OCI-LY1 (cell line): ENCODE measurements around the gene MSMB.

Source experiments
- H2AFZ ChIP-seq: fragments of 200-600 bp; sonication (generic), shearing (Covaris generic); 2 replicates; pipeline ENCODE4 v1.6.0; 2014; ENCODE audit warnings: antibody characterized with exemption, mild to moderate bottlenecking, low read length
- H3F3A ChIP-seq: fragments of 200-600 bp; sonication (generic), shearing (Covaris generic); 2 replicates; pipeline ENCODE4 v1.6.0; 2014; ENCODE audit warnings: mild to moderate bottlenecking, antibody characterized with exemption, low read length, moderate library complexity; ENCODE audit not compliant: insufficient read depth
- H3K27ac ChIP-seq: fragments of 200-600 bp; sonication (generic); 2 replicates; pipeline ENCODE4 v1.5.1; 2014; ENCODE audit warnings: low read length, mixed run types, mild to moderate bottlenecking, low read depth; ENCODE audit not compliant: poor library complexity, severe bottlenecking
- H3K27me3 ChIP-seq: fragments of 200-600 bp; sonication (generic); 2 replicates; pipeline ENCODE4 v1.6.0; 2014; ENCODE audit warnings: antibody characterized with exemption, mild to moderate bottlenecking, low read length, moderate library complexity; ENCODE audit not compliant: insufficient read depth
- H3K36me3 ChIP-seq: fragments of 200-600 bp; sonication (generic); 2 replicates; pipeline ENCODE4 v1.6.1; 2014; ENCODE audit warnings: mild to moderate bottlenecking, antibody characterized with exemption, low read length, moderate library complexity, mixed read lengths; ENCODE audit not compliant: insufficient read depth
- H3K4me1 ChIP-seq: fragments of 200-600 bp; sonication (generic); 2 replicates; pipeline ENCODE4 v1.5.1; 2014; ENCODE audit warnings: mild to moderate bottlenecking, low read length, moderate library complexity; ENCODE audit not compliant: insufficient read depth, severe bottlenecking
- H3K4me2 ChIP-seq: fragments of 200-600 bp; sonication (generic), shearing (Covaris generic); 2 replicates; pipeline ENCODE4 v1.6.1; 2014; ENCODE audit warnings: low read length
- H3K4me3 ChIP-seq: fragments of 200-600 bp; sonication (generic); 2 replicates; pipeline ENCODE4 v1.5.1; 2014; ENCODE audit warnings: low read length, low read depth, mild to moderate bottlenecking, mixed read lengths; ENCODE audit not compliant: poor library complexity, severe bottlenecking
- H3K79me2 ChIP-seq: fragments of 200-600 bp; shearing (Covaris generic); 2 replicates; pipeline ENCODE4 v1.6.1; 2016; ENCODE audit warnings: mixed run types, low read length, mixed read lengths; ENCODE audit not compliant: insufficient read depth
- H3K9ac ChIP-seq: fragments of 200-600 bp; sonication (generic), shearing (Covaris generic); 2 replicates; pipeline ENCODE4 v1.6.1; 2014; ENCODE audit warnings: mild to moderate bottlenecking, low read length, mixed read lengths
- H3K9me2 ChIP-seq: fragments of 200-600 bp; sonication (generic), shearing (Covaris generic); 2 replicates; pipeline ENCODE4 v1.6.1; 2014; ENCODE audit warnings: low read depth, mild to moderate bottlenecking, low read length, mixed read lengths
- H3K9me3 ChIP-seq: fragments of 200-600 bp; shearing (Covaris generic); 2 replicates; pipeline ENCODE4 v1.6.1; 2014; ENCODE audit warnings: low read length, mixed read lengths
- H4K20me1 ChIP-seq: fragments of 200-600 bp; sonication (generic), shearing (Covaris generic); 2 replicates; pipeline ENCODE4 v1.6.0; 2016; ENCODE audit warnings: mild to moderate bottlenecking, low read length; ENCODE audit not compliant: insufficient read depth
- CTCF ChIP-seq: fragments of 200-600 bp; sonication (generic), shearing (Covaris generic); IDR thresholded peaks from 2 replicates; pipeline ENCODE4 v1.5.1; 2017; ENCODE audit warnings: mild to moderate bottlenecking, antibody characterized with exemption, low read length, moderate library complexity, mixed read lengths
- EZH2 ChIP-seq: fragments of 200-600 bp; sonication (generic), shearing (Covaris generic); IDR thresholded peaks from 2 replicates; pipeline ENCODE4 v1.8.0; 2017; ENCODE audit warnings: borderline replicate concordance, mixed run types, mild to moderate bottlenecking, antibody characterized with exemption, low read length, moderate library complexity, mixed read lengths

Gene MSMB

GRCh38 chr10:46068905-46069304, 22.8 kb upstream of the MSMB start:
- TF ChIP-seq CTCF (no peak), EZH2 (no peak)
- H3K9me2 ChIP-seq = no peaks in the 10 kb centered on the region
- no peaks in the 10 kb centered on the region for H4K20me1 ChIP-seq
- H3K27me3 ChIP-seq = no peaks in the 10 kb centered on the region
- no peak overlapping the region for H3K4me3 ChIP-seq
- H3K9me3 ChIP-seq = no peaks in the 10 kb centered on the region
- no peak overlapping the region for H2AFZ ChIP-seq
- no peaks in the 10 kb centered on the region for H3K36me3 ChIP-seq
- no peaks in the 10 kb centered on the region for H3F3A ChIP-seq
- no peak overlapping the region for H3K9ac ChIP-seq
- H3K27ac ChIP-seq = no peak overlapping the region
- H3K4me2 ChIP-seq = no peak overlapping the region
- no peaks in the 10 kb centered on the region for H3K79me2 ChIP-seq
- no peaks in the 10 kb centered on the region for H3K4me1 ChIP-seq

- Histone ChIP-seq H3K4me1 (no peaks in the 10 kb centered on the region), H3K36me3 (no peaks in the 10 kb centered on the region), H3K9me2 (no peaks in the 10 kb centered on the region), H3K27me3 (no peaks in the 10 kb centered on the region), H3K4me2 (no peak overlapping the region), H2AFZ (no peak overlapping the region), H3K9me3 (no peaks in the 10 kb centered on the region), H3K27ac (no peak overlapping the region), H3K4me3 (no peak overlapping the region), H3F3A (no peaks in the 10 kb centered on the region), H3K9ac (no peak overlapping the region), H4K20me1 (no peaks in the 10 kb centered on the region), H3K79me2 (no peaks in the 10 kb centered on the region)
- TF ChIP-seq EZH2 (no peak), CTCF (no peak)
These were observed 22.0 kb upstream of the MSMB start for GRCh38 chr10:46068117-46068516.

GRCh38 chr10:46064269-46064817, 18.3 kb upstream of the MSMB start:
- H3K9me3 ChIP-seq = no peaks in the 10 kb centered on the region
- H3K27ac ChIP-seq = no peak overlapping the region
- no peak overlapping the region for H3K4me2 ChIP-seq
- no peak overlapping the region for H3K9ac ChIP-seq
- H3K4me3 ChIP-seq = no peak overlapping the region
- H3K27me3 ChIP-seq = no peaks in the 10 kb centered on the region; the same call in 1 of the 2 replicates
- H4K20me1 ChIP-seq = no peaks in the 10 kb centered on the region
- H3K79me2 ChIP-seq = no peaks in the 10 kb centered on the region
- no peaks in the 10 kb centered on the region for H3F3A ChIP-seq
- TF ChIP-seq EZH2 (no peak), CTCF (no peak)
- H3K36me3 ChIP-seq = no peaks in the 10 kb centered on the region
- H2AFZ ChIP-seq = no peak overlapping the region
- H3K4me1 ChIP-seq = no peaks in the 10 kb centered on the region
- no peaks in the 10 kb centered on the region for H3K9me2 ChIP-seq
